WTC11 (cell line): Measurements from ENCODE around the gene CABP7. TPM values are rescaled to one million over a fixed set of nuclear protein-coding genes. Genes with fewer than 3 reads are reported as not detected.
A peak's percentile ranks its signal among the peaks of the same experiment; 100 is the strongest.

Experiments
- ATAC-seq: fragments of 200-7000 bp; cut with Tn5 transposase; 2 replicates; pipeline ENCODE4 v1.10.0; 2021; ENCODE audit warnings: mild to moderate bottlenecking, moderate library complexity
- CTCF ChIA-PET: fragments of 300-600 bp; sonication (Branson Sonifier 250); formaldehyde crosslinking; loops from one replicate; lab custom pipeline; 2021; ENCODE audit warnings: antibody characterized with exemption; lab: Charles Lee
- POLR2A ChIA-PET: fragments of 350-600 bp; sonication (Branson Sonifier 250); formaldehyde crosslinking; loops from one replicate; lab custom pipeline; 2021; ENCODE audit warnings: antibody characterized with exemption; lab: Charles Lee
- DNase-seq: peaks from one replicate; pipeline ENCODE4 v3.0.0; 2021; ENCODE audit warnings: low spot score
- H3K27ac Mint-ChIP-seq: 2 replicates; pipeline ENCODE4 v1.8.0; 2021; ENCODE audit warnings: mixed read lengths
- H3K27me3 Mint-ChIP-seq: 2 replicates; pipeline ENCODE4 v1.8.0; 2021; ENCODE audit warnings: low read depth, mild to moderate bottlenecking, moderate library complexity, mixed read lengths
- H3K36me3 Mint-ChIP-seq: 2 replicates; pipeline ENCODE4 v1.8.0; 2021; ENCODE audit warnings: mixed read lengths
- H3K4me1 Mint-ChIP-seq: 2 replicates; pipeline ENCODE4 v1.8.0; 2022; ENCODE audit warnings: mixed read lengths
- H3K4me3 Mint-ChIP-seq: 2 replicates; pipeline ENCODE4 v1.8.0; 2021; ENCODE audit warnings: mild to moderate bottlenecking, moderate library complexity, mixed read lengths
- H3K9me3 Mint-ChIP-seq: 2 replicates; pipeline ENCODE4 v1.8.0; 2021; ENCODE audit warnings: mixed read lengths
- ELF4 ChIP-seq: sonication (generic); formaldehyde crosslinking; IDR thresholded peaks from 2 replicates; pipeline ENCODE4 v1.8.1; 2022; ENCODE audit warnings: low read depth, mild to moderate bottlenecking, moderate library complexity, missing genetic modification reagents
- FOXP4 ChIP-seq: sonication (generic); formaldehyde crosslinking; IDR thresholded peaks from 2 replicates; pipeline ENCODE4 v1.8.0; 2022; ENCODE audit warnings: mild to moderate bottlenecking, missing genetic modification reagents
- GTF2I ChIP-seq: fragments of 250-450 bp; sonication (Bioruptor Pico); conservative IDR thresholded peaks from 2 replicates; pipeline ENCODE4 v1.4.0; 2021; ENCODE audit warnings: mild to moderate bottlenecking
- NR1H2 ChIP-seq: sonication (generic); formaldehyde crosslinking; IDR thresholded peaks from 2 replicates; pipeline ENCODE4 v1.9.0; 2021; ENCODE audit warnings: mild to moderate bottlenecking, moderate library complexity, missing genetic modification reagents
- ZNF232 ChIP-seq: sonication (generic); formaldehyde crosslinking; IDR thresholded peaks from 2 replicates; pipeline ENCODE4 v1.8.0; 2022; ENCODE audit warnings: mild to moderate bottlenecking, missing genetic modification reagents
- ZNF423 ChIP-seq: fragments of 250-450 bp; sonication (Bioruptor Pico); IDR thresholded peaks from 2 replicates; pipeline ENCODE4 v2.1.2; 2022; ENCODE audit warnings: mild to moderate bottlenecking, moderate library complexity
- total RNA-seq: library from RNA; stranded (reverse); gene quantifications from 3 replicates; pipeline ENCODE4 v1.2.3, GENCODE V29; 2021
- TF ChIP-seq, protein P1 (sequence below): fragments of 250-450 bp; sonication (Bioruptor Pico); IDR thresholded peaks from 2 replicates; pipeline ENCODE4 v2.1.2; 2022; ENCODE audit warnings: mild to moderate bottlenecking, moderate library complexity
- TF ChIP-seq, protein P2 (sequence below): sonication (generic); formaldehyde crosslinking; IDR thresholded peaks from 2 replicates; pipeline ENCODE4 v1.8.0; 2022; ENCODE audit warnings: missing genetic modification reagents
- TF ChIP-seq, protein P3 (sequence below): sonication (generic); formaldehyde crosslinking; conservative IDR thresholded peaks from 2 replicates; pipeline ENCODE4 v1.8.1; 2023; ENCODE audit warnings: mild to moderate bottlenecking, low read depth, missing genetic modification reagents, moderate library complexity
- TF ChIP-seq, protein P4 (sequence below): fragments of 250-450 bp; sonication (Bioruptor Pico); IDR thresholded peaks from 2 replicates; pipeline ENCODE4 v1.9.0; 2021; ENCODE audit warnings: mild to moderate bottlenecking
- TF ChIP-seq, protein P5 (sequence below): sonication (generic); formaldehyde crosslinking; IDR thresholded peaks from 2 replicates; pipeline ENCODE4 v1.8.0; 2022; ENCODE audit warnings: mild to moderate bottlenecking, missing genetic modification reagents

Gene CABP7
- total RNA-seq, 1 experiment from 2014 or later: 0.17 TPM

GRCh38 chr22:29737251-29738117 is 17.7 kb downstream of the CABP7 start:
- H3K9me3 Mint-ChIP-seq: no peaks in the 10 kb centered on the region
- ATAC-seq (no peak), DNase-seq (no peak)
- peaks cover 4% of the 10 kb centered on the region; the same call in 1 of the 2 replicates for H3K36me3 Mint-ChIP-seq
- ChIA-PET CTCF (interaction anchor here (0.9 to 1.6 kb wide), 2 partner anchors 10 to 101 kb away, joined by 3 to 4 read pairs; no protein-coding TSS in a partner anchor), POLR2A (interaction anchor here (0.7 kb wide), 1 partner anchor 391 kb away, joined by 4 read pairs; no protein-coding TSS in a partner anchor)
- H3K27ac Mint-ChIP-seq: no peak overlapping the region
- no peak overlapping the region for H3K4me3 Mint-ChIP-seq
- TF ChIP-seq NR1H2 (CRISPR knock-in tag) (0 out of 2 replicates have a peak, but pooled peaks have one; percentile 26), GTF2I (no peak)
- TF ChIP-seq, all 79 proteins: peak for 1
- Mint-ChIP-seq H3K27me3 (no peaks in the 10 kb centered on the region), H3K4me1 (peaks cover 17% of the 10 kb centered on the region)

GRCh38 chr22:29738118-29738815 is 18.5 kb downstream of the CABP7 start:
- H3K9me3 Mint-ChIP-seq: no peaks in the 10 kb centered on the region
- CTCF ChIA-PET: interaction anchor here (0.9 to 1.6 kb wide), 3 partner anchors 11 to 102 kb away, joined by 3 to 4 read pairs (median 4); no protein-coding TSS in a partner anchor
- POLR2A ChIA-PET: no interaction called here

DNA sequence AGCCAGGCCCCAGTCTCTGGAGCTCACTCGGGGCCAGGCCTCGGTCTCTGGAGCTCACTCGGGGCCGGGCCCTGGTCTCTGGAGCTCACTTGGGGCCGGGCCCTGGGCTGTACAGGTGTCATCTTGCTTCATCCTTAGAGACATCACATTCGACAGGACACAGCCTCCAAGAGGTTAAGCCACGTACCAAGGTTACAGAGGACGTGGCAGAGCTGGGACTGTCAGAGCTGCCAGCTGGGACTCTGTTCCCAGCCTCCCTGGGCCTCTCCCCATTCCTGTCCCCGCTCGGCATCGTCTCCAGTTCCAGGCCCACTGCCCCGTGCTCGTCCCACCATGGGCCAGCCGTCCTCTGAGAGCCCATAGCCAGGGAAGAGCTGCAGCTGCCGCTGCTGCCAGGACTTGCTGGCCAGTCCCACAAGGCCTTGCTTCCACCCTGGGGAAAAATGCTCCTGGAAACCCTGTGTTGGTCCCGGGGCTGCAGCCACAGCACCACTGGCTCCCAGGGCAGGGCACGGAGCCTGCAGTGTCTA is 19.6 kb downstream of the CABP7 start:
- H3K9me3 Mint-ChIP-seq: no peaks in the 10 kb centered on the region
- no peak overlapping the region for H3K4me3 Mint-ChIP-seq
- TF ChIP-seq FOXP4 (no peak), ZNF232 (no peak), ELF4 (CRISPR knock-in tag) (no peak)
- TF ChIP-seq, protein P1, sequence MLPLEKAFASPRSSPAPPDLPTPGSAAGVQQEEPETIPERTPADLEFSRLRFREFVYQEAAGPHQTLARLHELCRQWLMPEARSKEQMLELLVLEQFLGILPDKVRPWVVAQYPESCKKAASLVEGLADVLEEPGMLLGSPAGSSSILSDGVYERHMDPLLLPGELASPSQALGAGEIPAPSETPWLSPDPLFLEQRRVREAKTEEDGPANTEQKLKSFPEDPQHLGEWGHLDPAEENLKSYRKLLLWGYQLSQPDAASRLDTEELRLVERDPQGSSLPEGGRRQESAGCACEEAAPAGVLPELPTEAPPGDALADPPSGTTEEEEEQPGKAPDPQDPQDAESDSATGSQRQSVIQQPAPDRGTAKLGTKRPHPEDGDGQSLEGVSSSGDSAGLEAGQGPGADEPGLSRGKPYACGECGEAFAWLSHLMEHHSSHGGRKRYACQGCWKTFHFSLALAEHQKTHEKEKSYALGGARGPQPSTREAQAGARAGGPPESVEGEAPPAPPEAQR (CRISPR knock-in tag): no peak
- TF ChIP-seq, protein P2, sequence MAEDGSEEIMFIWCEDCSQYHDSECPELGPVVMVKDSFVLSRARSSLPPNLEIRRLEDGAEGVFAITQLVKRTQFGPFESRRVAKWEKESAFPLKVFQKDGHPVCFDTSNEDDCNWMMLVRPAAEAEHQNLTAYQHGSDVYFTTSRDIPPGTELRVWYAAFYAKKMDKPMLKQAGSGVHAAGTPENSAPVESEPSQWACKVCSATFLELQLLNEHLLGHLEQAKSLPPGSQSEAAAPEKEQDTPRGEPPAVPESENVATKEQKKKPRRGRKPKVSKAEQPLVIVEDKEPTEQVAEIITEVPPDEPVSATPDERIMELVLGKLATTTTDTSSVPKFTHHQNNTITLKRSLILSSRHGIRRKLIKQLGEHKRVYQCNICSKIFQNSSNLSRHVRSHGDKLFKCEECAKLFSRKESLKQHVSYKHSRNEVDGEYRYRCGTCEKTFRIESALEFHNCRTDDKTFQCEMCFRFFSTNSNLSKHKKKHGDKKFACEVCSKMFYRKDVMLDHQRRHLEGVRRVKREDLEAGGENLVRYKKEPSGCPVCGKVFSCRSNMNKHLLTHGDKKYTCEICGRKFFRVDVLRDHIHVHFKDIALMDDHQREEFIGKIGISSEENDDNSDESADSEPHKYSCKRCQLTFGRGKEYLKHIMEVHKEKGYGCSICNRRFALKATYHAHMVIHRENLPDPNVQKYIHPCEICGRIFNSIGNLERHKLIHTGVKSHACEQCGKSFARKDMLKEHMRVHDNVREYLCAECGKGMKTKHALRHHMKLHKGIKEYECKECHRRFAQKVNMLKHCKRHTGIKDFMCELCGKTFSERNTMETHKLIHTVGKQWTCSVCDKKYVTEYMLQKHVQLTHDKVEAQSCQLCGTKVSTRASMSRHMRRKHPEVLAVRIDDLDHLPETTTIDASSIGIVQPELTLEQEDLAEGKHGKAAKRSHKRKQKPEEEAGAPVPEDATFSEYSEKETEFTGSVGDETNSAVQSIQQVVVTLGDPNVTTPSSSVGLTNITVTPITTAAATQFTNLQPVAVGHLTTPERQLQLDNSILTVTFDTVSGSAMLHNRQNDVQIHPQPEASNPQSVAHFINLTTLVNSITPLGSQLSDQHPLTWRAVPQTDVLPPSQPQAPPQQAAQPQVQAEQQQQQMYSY (CRISPR knock-in tag): no peak
- TF ChIP-seq, protein P3, sequence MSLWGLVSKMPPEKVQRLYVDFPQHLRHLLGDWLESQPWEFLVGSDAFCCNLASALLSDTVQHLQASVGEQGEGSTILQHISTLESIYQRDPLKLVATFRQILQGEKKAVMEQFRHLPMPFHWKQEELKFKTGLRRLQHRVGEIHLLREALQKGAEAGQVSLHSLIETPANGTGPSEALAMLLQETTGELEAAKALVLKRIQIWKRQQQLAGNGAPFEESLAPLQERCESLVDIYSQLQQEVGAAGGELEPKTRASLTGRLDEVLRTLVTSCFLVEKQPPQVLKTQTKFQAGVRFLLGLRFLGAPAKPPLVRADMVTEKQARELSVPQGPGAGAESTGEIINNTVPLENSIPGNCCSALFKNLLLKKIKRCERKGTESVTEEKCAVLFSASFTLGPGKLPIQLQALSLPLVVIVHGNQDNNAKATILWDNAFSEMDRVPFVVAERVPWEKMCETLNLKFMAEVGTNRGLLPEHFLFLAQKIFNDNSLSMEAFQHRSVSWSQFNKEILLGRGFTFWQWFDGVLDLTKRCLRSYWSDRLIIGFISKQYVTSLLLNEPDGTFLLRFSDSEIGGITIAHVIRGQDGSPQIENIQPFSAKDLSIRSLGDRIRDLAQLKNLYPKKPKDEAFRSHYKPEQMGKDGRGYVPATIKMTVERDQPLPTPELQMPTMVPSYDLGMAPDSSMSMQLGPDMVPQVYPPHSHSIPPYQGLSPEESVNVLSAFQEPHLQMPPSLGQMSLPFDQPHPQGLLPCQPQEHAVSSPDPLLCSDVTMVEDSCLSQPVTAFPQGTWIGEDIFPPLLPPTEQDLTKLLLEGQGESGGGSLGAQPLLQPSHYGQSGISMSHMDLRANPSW (CRISPR knock-in tag): no peak
- TF ChIP-seq, protein P4, sequence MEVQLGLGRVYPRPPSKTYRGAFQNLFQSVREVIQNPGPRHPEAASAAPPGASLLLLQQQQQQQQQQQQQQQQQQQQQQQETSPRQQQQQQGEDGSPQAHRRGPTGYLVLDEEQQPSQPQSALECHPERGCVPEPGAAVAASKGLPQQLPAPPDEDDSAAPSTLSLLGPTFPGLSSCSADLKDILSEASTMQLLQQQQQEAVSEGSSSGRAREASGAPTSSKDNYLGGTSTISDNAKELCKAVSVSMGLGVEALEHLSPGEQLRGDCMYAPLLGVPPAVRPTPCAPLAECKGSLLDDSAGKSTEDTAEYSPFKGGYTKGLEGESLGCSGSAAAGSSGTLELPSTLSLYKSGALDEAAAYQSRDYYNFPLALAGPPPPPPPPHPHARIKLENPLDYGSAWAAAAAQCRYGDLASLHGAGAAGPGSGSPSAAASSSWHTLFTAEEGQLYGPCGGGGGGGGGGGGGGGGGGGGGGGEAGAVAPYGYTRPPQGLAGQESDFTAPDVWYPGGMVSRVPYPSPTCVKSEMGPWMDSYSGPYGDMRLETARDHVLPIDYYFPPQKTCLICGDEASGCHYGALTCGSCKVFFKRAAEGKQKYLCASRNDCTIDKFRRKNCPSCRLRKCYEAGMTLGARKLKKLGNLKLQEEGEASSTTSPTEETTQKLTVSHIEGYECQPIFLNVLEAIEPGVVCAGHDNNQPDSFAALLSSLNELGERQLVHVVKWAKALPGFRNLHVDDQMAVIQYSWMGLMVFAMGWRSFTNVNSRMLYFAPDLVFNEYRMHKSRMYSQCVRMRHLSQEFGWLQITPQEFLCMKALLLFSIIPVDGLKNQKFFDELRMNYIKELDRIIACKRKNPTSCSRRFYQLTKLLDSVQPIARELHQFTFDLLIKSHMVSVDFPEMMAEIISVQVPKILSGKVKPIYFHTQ (CRISPR knock-in tag): no peak
- TF ChIP-seq, all 79 proteins: peak for 0
- Mint-ChIP-seq H3K4me1 (peaks cover 13% of the 10 kb centered on the region), H3K36me3 (peaks cover 4% of the 10 kb centered on the region; the same call in 1 of the 2 replicates), H3K27me3 (no peaks in the 10 kb centered on the region), H3K27ac (no peak overlapping the region)
- ATAC-seq (no peak), DNase-seq (no peak)
- ChIA-PET CTCF (interaction anchor here (1.1 to 1.5 kb wide), 2 partner anchors 38 to 50 kb away, joined by 4 to 6 read pairs; no protein-coding TSS in a partner anchor), POLR2A (no interaction called here)

More at GRCh38 chr22:29738118-29738815, 18.5 kb downstream of the CABP7 start:
- TF ChIP-seq, protein P5, sequence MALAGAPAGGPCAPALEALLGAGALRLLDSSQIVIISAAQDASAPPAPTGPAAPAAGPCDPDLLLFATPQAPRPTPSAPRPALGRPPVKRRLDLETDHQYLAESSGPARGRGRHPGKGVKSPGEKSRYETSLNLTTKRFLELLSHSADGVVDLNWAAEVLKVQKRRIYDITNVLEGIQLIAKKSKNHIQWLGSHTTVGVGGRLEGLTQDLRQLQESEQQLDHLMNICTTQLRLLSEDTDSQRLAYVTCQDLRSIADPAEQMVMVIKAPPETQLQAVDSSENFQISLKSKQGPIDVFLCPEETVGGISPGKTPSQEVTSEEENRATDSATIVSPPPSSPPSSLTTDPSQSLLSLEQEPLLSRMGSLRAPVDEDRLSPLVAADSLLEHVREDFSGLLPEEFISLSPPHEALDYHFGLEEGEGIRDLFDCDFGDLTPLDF (CRISPR knock-in tag): no peak
- 0 out of 2 replicates have a peak, but pooled peaks have one; percentile 15 for TF ChIP-seq ZNF423 (CRISPR knock-in tag)
- Mint-ChIP-seq H3K4me1 (peaks cover 17% of the 10 kb centered on the region), H3K27ac (no peak overlapping the region), H3K4me3 (no peak overlapping the region), H3K36me3 (peaks cover 4% of the 10 kb centered on the region; the same call in 1 of the 2 replicates), H3K27me3 (no peaks in the 10 kb centered on the region)
- no peak for ATAC-seq
- no peak for DNase-seq
